LNCaP clone FGC (cell line): ENCODE data around the gene LENG8.

Experiments used
- DNase-seq: peaks from one replicate; pipeline ENCODE4 v3.0.0-alpha.2; 2011; ENCODE audit warnings: low read depth
- H3K4me3 ChIP-seq: 2 replicates; pipeline ENCODE4 v1.5.1; 2011; ENCODE audit warnings: mild to moderate bottlenecking, low read depth, low read length, control low read depth
- CTCF ChIP-seq: IDR thresholded peaks from 2 replicates; pipeline ENCODE4 v1.5.1; 2012; ENCODE audit warnings: mild to moderate bottlenecking; ENCODE audit not compliant: control insufficient read depth, insufficient read depth; ENCODE audit errors: extremely low read depth

Gene LENG8

GRCh38 chr19:54457773-54458647 lies 9.0 kb downstream of the LENG8 start:
- H3K4me3 ChIP-seq, result no peak overlapping the region
- TF ChIP-seq CTCF, result no peak
- DNase-seq, result no peak

GRCh38 chr19:54458648-54459281 lies 9.8 kb downstream of the LENG8 start:
- TF ChIP-seq CTCF, result no peak
- H3K4me3 ChIP-seq, result no peak overlapping the region
- DNase-seq, result no peak

GRCh38 chr19:54459282-54460229 lies 10.6 kb downstream of the LENG8 start:
- DNase-seq, result no peak
- TF ChIP-seq CTCF, result no peak

GRCh38 chr19:54460230-54461005 lies 11.4 kb downstream of the LENG8 start:
- TF ChIP-seq CTCF, result no peak
- no peak for DNase-seq
- no peak overlapping the region for H3K4me3 ChIP-seq

More at GRCh38 chr19:54459282-54460229, 10.6 kb downstream of the LENG8 start:
- H3K4me3 ChIP-seq, result no peak overlapping the region

GRCh38 chr19:54461210-54461609 lies 12.2 kb downstream of the LENG8 start:
- H3K4me3 ChIP-seq, result no peak overlapping the region
- no peak for TF ChIP-seq CTCF
- no peak for DNase-seq

- DNase-seq, result no peak
- H3K4me3 ChIP-seq, result peak overlapping the region; percentile 58
- TF ChIP-seq CTCF, result no peak
These were observed 12.6 kb downstream of the LENG8 start for GRCh38 chr19:54461613-54462012.
